Activated naive CD8-positive, alpha-beta T cell treated with anti-CD3 and anti-CD28 coated beads, Interleukin-2, amount 10 ng/mL, durations not matched to agents 7 days and 5 days (primary cell): ENCODE measurements around the gene PARP2. TPM values are rescaled to one million over a fixed set of nuclear protein-coding genes. Genes with fewer than 3 reads are reported as not detected.

ENCODE experiments used
- ATAC-seq: fragments of 150-1000 bp; cut with Tn5 transposase; one replicate; pipeline ENCODE4 v1.10.0; 2021; ENCODE audit warnings: low read depth, moderate library complexity
- POLR2A ChIA-PET: fragments of 350-600 bp; sonication (Branson Sonifier 250); formaldehyde crosslinking; loops from one replicate; lab custom pipeline; 2021; ENCODE audit warnings: antibody characterized with exemption; lab: Charles Lee
- DNase-seq: peaks from one replicate; pipeline ENCODE4 v3.0.0; 2021
- H3K27ac Mint-ChIP-seq: one replicate; pipeline ENCODE4 v1.8.0; 2022; ENCODE audit warnings: mild to moderate bottlenecking, mixed read lengths
- H3K27me3 Mint-ChIP-seq: one replicate; pipeline ENCODE4 v1.8.0; 2022; ENCODE audit warnings: mild to moderate bottlenecking, moderate library complexity, mixed read lengths
- H3K36me3 Mint-ChIP-seq: one replicate; pipeline ENCODE4 v1.8.0; 2021; ENCODE audit warnings: mild to moderate bottlenecking, mixed read lengths
- H3K4me1 Mint-ChIP-seq: one replicate; pipeline ENCODE4 v1.8.0; 2021; ENCODE audit warnings: mixed read lengths
- H3K4me3 Mint-ChIP-seq: one replicate; pipeline ENCODE4 v1.8.0; 2022; ENCODE audit warnings: mild to moderate bottlenecking, moderate library complexity, mixed read lengths
- H3K9me3 Mint-ChIP-seq: one replicate; pipeline ENCODE4 v1.8.0; 2021; ENCODE audit warnings: mixed read lengths
- total RNA-seq, 2 experiments: library from RNA; stranded (reverse); gene quantifications; one replicate each; pipeline ENCODE4 v1.2.3, GENCODE V29; 2021

The PARP2 gene
- total RNA-seq, 2 experiments from 2014 or later: 28.3 to 32.7 TPM

DNA sequence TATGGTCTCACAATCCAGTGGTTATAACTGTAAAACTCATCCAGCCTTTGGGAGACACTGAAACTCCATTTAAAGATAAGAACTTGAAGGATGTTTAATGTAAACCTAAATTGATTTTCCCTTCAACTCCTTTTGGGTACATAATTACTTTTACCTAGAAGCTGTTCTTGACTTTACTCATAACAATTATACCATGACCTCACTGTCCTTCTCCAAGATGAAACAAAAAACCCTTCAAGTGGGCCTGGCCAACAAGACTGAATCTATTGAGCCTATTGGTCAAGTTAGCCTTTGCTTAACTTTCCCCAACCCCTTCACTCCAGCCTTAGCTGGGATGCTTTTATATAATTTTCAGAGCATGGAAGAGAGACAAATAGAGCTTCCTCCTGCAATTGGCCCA lies 22.5 kb downstream of the PARP2 start:
- DNase-seq (no peak), ATAC-seq (no peak)
- peaks cover 38% of the 10 kb centered on the region for H3K36me3 Mint-ChIP-seq
- H3K9me3 Mint-ChIP-seq: no peaks in the 10 kb centered on the region
- H3K4me1 Mint-ChIP-seq: peaks cover 3% of the 10 kb centered on the region
- H3K27ac Mint-ChIP-seq: no peak overlapping the region
- no peaks in the 10 kb centered on the region for H3K27me3 Mint-ChIP-seq
- no peak overlapping the region for H3K4me3 Mint-ChIP-seq
- POLR2A ChIA-PET: no interaction called here

- H3K27me3 Mint-ChIP-seq: no peaks in the 10 kb centered on the region
- H3K4me3 Mint-ChIP-seq: no peak overlapping the region
- peaks cover 4% of the 10 kb centered on the region for H3K4me1 Mint-ChIP-seq
- peaks cover 46% of the 10 kb centered on the region for H3K36me3 Mint-ChIP-seq
- H3K27ac Mint-ChIP-seq: no peak overlapping the region
- DNase-seq (no peak), ATAC-seq (no peak)
- no peaks in the 10 kb centered on the region for H3K9me3 Mint-ChIP-seq
- POLR2A ChIA-PET: interaction anchor here (2.1 kb wide), 1 partner anchor 30 kb away, joined by 4 read pairs; the partner anchor contains the start of gene PARP2
Measured at GRCh38 chr14:20372796-20373195, 29.4 kb downstream of the PARP2 start.

DNA sequence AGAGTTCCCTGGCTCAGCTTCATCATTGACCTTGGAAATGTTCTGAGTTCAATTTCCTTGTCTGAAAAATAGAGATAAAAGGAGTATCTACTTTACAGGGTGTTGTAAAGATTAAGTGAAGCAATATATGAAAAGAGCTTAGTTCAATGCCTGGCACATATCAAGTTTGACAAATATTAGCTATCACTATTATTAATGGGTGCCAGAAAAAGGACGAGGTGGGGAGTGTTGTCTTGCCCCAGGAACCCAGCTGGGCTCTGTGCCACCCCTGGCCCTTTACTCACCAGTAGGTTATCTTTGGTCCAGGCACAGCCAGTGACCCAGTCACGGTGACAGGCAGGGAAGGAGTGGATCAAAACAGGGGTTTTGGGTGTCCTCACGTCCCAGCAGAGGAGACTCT lies 32.0 kb downstream of the PARP2 start:
- ATAC-seq: no peak
- Mint-ChIP-seq H3K36me3 (peaks cover 33% of the 10 kb centered on the region), H3K27me3 (no peaks in the 10 kb centered on the region)

GRCh38 chr14:20376071-20376588 lies 32.7 kb downstream of the PARP2 start:
- Mint-ChIP-seq H3K27me3 (no peaks in the 10 kb centered on the region), H3K27ac (no peak overlapping the region), H3K9me3 (no peaks in the 10 kb centered on the region), H3K4me1 (peaks cover 1% of the 10 kb centered on the region), H3K36me3 (peaks cover 32% of the 10 kb centered on the region), H3K4me3 (no peak overlapping the region)
- DNase-seq (no peak), ATAC-seq (no peak)
- POLR2A ChIA-PET: interaction anchor here (0.5 kb wide), 1 partner anchor 846 kb away, joined by 4 read pairs; no protein-coding TSS in a partner anchor

More for the DNA sequence above, 32.0 kb downstream of the PARP2 start:
- H3K4me1 Mint-ChIP-seq: peaks cover 1% of the 10 kb centered on the region
- no peak overlapping the region for H3K4me3 Mint-ChIP-seq
- no peak for DNase-seq
- no peaks in the 10 kb centered on the region for H3K9me3 Mint-ChIP-seq
- POLR2A ChIA-PET: interaction anchor here (0.5 kb wide), 1 partner anchor 847 kb away, joined by 4 read pairs; no protein-coding TSS in a partner anchor
- H3K27ac Mint-ChIP-seq: no peak overlapping the region

DNA sequence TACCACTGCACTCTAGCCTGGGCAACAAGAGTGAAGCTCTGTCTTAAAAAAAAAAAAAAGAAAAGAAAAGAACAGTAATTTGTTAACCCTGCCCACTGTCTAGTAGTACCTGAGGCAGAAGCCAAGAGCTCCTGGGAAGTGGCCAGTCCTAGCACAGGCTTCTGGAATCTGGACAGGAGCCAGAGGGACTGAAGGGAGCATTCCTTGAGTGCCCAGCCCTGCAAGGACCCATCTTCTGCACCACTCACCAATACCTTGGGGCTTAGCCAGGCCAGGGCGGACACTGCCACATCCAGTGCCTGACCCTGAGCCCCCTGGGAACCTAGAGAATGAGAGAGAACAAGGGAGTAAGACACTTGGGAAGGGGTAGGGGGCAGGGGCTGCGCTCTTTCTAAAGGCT lies 33.7 kb downstream of the PARP2 start:
- no peak overlapping the region for H3K4me3 Mint-ChIP-seq
- H3K36me3 Mint-ChIP-seq: peaks cover 27% of the 10 kb centered on the region
- H3K9me3 Mint-ChIP-seq: no peaks in the 10 kb centered on the region
- H3K27ac Mint-ChIP-seq: no peak overlapping the region
- POLR2A ChIA-PET: interaction anchor here (0.7 kb wide), 1 partner anchor 8 kb away, joined by 3 read pairs; no protein-coding TSS in a partner anchor
- no peak for ATAC-seq
- H3K4me1 Mint-ChIP-seq: peaks cover 1% of the 10 kb centered on the region
- no peak for DNase-seq
- H3K27me3 Mint-ChIP-seq: no peaks in the 10 kb centered on the region

GRCh38 chr14:20379743-20380142 lies 36.3 kb downstream of the PARP2 start:
- POLR2A ChIA-PET: no interaction called here
- no peak overlapping the region for H3K27ac Mint-ChIP-seq
- DNase-seq: no peak
- H3K4me3 Mint-ChIP-seq: no peak overlapping the region
- no peaks in the 10 kb centered on the region for H3K27me3 Mint-ChIP-seq
- ATAC-seq: no peak
- peaks cover 28% of the 10 kb centered on the region for H3K36me3 Mint-ChIP-seq
- no peaks in the 10 kb centered on the region for H3K9me3 Mint-ChIP-seq
- H3K4me1 Mint-ChIP-seq: peaks cover 2% of the 10 kb centered on the region

GRCh38 chr14:20380681-20381080 lies 37.2 kb downstream of the PARP2 start:
- POLR2A ChIA-PET: no interaction called here
- Mint-ChIP-seq H3K27ac (no peak overlapping the region), H3K36me3 (peaks cover 24% of the 10 kb centered on the region), H3K4me1 (peaks cover 2% of the 10 kb centered on the region), H3K9me3 (no peaks in the 10 kb centered on the region), H3K4me3 (no peak overlapping the region), H3K27me3 (no peaks in the 10 kb centered on the region)
- ATAC-seq (no peak), DNase-seq (no peak)

- H3K27ac Mint-ChIP-seq: no peak overlapping the region
- POLR2A ChIA-PET: no interaction called here
- H3K4me1 Mint-ChIP-seq: peaks cover 2% of the 10 kb centered on the region
- ATAC-seq: no peak
- H3K36me3 Mint-ChIP-seq: peaks cover 25% of the 10 kb centered on the region
- H3K27me3 Mint-ChIP-seq: no peaks in the 10 kb centered on the region
- H3K4me3 Mint-ChIP-seq: no peak overlapping the region
- H3K9me3 Mint-ChIP-seq: no peaks in the 10 kb centered on the region
- DNase-seq: no peak
Measured at GRCh38 chr14:20381341-20381740, 37.9 kb downstream of the PARP2 start.

- ATAC-seq (no peak), DNase-seq (no peak)
- Mint-ChIP-seq H3K27ac (no peak overlapping the region), H3K9me3 (no peaks in the 10 kb centered on the region), H3K4me3 (no peak overlapping the region), H3K27me3 (no peaks in the 10 kb centered on the region), H3K36me3 (peaks cover 22% of the 10 kb centered on the region), H3K4me1 (peaks cover 2% of the 10 kb centered on the region)
- POLR2A ChIA-PET: no interaction called here
Measured at GRCh38 chr14:20382526-20382925, 39.1 kb downstream of the PARP2 start.

DNA sequence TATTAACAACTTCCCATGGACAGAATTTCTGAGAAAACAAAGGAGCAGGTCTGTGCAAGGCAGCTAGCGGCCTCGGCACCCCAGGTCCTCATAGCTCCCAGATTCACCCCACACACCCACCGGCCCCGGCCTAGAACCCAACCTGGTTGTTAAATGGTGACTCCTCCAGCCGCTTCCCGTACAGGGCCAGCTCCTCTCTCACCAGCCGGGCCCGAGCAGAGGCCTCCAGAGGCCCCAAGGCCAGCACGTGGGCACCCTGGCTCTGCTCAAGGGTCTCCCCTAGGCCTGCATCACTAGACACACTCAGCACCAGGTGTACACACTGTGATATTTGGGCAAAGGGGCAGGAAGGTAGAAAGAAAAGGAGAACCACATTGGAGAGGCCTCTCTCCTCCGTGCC lies 39.6 kb downstream of the PARP2 start:
- Mint-ChIP-seq H3K4me3 (no peak overlapping the region), H3K27ac (no peak overlapping the region), H3K4me1 (peaks cover 2% of the 10 kb centered on the region), H3K9me3 (no peaks in the 10 kb centered on the region), H3K36me3 (peaks cover 23% of the 10 kb centered on the region), H3K27me3 (no peaks in the 10 kb centered on the region)
- no peak for ATAC-seq
- DNase-seq: no peak
- POLR2A ChIA-PET: no interaction called here

GRCh38 chr14:20383636-20384035 lies 40.2 kb downstream of the PARP2 start:
- POLR2A ChIA-PET: no interaction called here
- Mint-ChIP-seq H3K9me3 (no peaks in the 10 kb centered on the region), H3K27ac (no peak overlapping the region), H3K27me3 (no peaks in the 10 kb centered on the region), H3K36me3 (peaks cover 26% of the 10 kb centered on the region), H3K4me3 (no peak overlapping the region), H3K4me1 (peaks cover 2% of the 10 kb centered on the region)
- ATAC-seq (no peak), DNase-seq (no peak)

GRCh38 chr14:20384321-20384720 lies 40.9 kb downstream of the PARP2 start:
- Mint-ChIP-seq H3K27ac (no peak overlapping the region), H3K4me1 (peaks cover 2% of the 10 kb centered on the region), H3K36me3 (peaks cover 29% of the 10 kb centered on the region), H3K9me3 (no peaks in the 10 kb centered on the region), H3K27me3 (no peaks in the 10 kb centered on the region), H3K4me3 (no peak overlapping the region)
- ATAC-seq (no peak), DNase-seq (no peak)
- POLR2A ChIA-PET: no interaction called here

DNA sequence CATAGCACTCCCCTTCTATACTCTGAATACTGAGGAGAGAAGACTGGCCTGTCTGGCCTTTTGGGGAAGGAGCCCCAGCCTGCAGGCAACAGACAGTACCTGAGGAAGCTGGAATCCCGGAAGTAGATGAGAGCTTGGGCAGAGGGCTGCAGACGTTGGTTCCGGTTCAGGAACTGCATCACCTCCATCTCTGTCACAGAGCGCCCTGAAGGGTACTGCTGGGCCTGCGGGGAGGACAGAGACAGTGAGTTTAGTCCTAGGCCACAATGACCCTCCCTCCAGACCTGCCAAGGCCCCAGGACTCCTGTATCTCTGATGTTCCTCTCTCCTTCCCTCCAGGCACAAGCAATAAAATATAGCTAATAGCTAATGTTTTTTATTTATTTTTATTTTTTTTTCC lies 41.5 kb downstream of the PARP2 start:
- no peak for ATAC-seq
- POLR2A ChIA-PET: interaction anchor here (0.7 kb wide), 1 partner anchor 8 kb away, joined by 3 read pairs; no protein-coding TSS in a partner anchor
- DNase-seq: no peak
- no peaks in the 10 kb centered on the region for H3K27me3 Mint-ChIP-seq
- no peaks in the 10 kb centered on the region for H3K9me3 Mint-ChIP-seq
- H3K27ac Mint-ChIP-seq: no peak overlapping the region
- H3K4me3 Mint-ChIP-seq: no peak overlapping the region
- peaks cover 28% of the 10 kb centered on the region for H3K36me3 Mint-ChIP-seq
- H3K4me1 Mint-ChIP-seq: peaks cover 6% of the 10 kb centered on the region

DNA sequence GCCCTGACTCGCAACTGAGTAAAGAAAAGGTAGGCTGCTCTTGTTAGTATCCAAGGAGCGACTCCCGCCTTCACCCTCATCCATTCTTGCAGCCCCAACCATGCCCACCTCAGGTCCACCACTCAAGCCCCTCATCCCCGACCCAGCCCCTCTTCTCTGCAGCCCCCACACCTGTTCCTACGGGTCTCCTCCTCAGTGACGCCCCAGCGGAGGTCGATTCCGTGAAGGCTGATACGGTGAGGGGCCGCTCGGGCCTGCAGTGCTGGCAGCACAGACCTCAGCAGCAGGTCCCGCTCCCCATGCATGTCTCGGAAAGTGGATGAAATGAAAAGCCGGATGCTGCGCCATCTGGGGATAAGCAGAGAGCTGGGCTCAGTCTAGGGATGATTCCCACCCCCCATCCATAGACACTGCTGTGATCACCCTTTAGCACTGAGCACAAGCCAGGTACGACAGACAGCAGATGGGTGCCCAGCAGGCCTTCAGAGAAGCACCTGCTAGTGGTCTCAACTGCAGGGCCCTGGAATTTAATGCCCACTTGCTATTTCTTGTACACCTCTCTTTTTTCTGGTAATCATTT lies 42.9 kb downstream of the PARP2 start:
- peaks cover 6% of the 10 kb centered on the region for H3K4me1 Mint-ChIP-seq
- no peak for ATAC-seq
- DNase-seq: no peak
- H3K9me3 Mint-ChIP-seq: no peaks in the 10 kb centered on the region
- peaks cover 27% of the 10 kb centered on the region for H3K36me3 Mint-ChIP-seq
- no peak overlapping the region for H3K4me3 Mint-ChIP-seq
- H3K27ac Mint-ChIP-seq: no peak overlapping the region
- POLR2A ChIA-PET: no interaction called here
- no peaks in the 10 kb centered on the region for H3K27me3 Mint-ChIP-seq
